ENCODE results near the gene GRIN2C.
A peak's percentile ranks its signal among the peaks of the same experiment; 100 is the strongest.

Gene GRIN2C

GRCh38 chr17:74864866-74865395, 5.2 kb upstream of the GRIN2C start:
- no peak overlapping the region for H3K27ac ChIP-seq (ENCODE audit: extremely low read depth, low read depth, low read length)
- POLR2A ChIA-PET: interaction anchor here (0.5 to 5.0 kb wide), 5 partner anchors 8 to 124 kb away, joined by 3 to 40 read pairs (median 3); partner anchors contain the start of gene FDXR
- no peaks in the 10 kb centered on the region for H3K9me3 ChIP-seq (ENCODE audit: control insufficient read depth, insufficient read depth, low read depth, low read length)
- H3K4me3 ChIP-seq (ENCODE audit: low read depth, low read length): no peak overlapping the region
- H3K36me3 ChIP-seq (ENCODE audit: control insufficient read depth in 2 of 2, insufficient read depth in 1 of 2, low read length in 2 of 2): peaks cover 0 to 69% of the 10 kb centered on the region in 2 experiments; a peak in 1 of 3 replicates
- 0 out of 2 replicates have a peak, but pooled peaks cover 2% of the 10 kb centered on the region for H3K4me1 ChIP-seq (ENCODE audit: control insufficient read depth, insufficient read depth, low read length)
- CTCF ChIA-PET: interaction anchor here (0.5 to 14.4 kb wide), 40 partner anchors 8 to 542 kb away, joined by 3 to 338 read pairs (median 4); partner anchors contain the start of genes FDXR and OTOP2
- no peak for TF ChIP-seq ZNF280D (tag by site-specific recombination; IDR thresholded peaks at IDR 0.05)
- peak; percentile 75 for TF ChIP-seq ZNF654 (tag by site-specific recombination; IDR thresholded peaks at IDR 0.05; ENCODE audit: low read depth)
- no peak for TF ChIP-seq ZNF362 (tag by site-specific recombination; IDR thresholded peaks at IDR 0.05)
- no peak for TF ChIP-seq ZNF560 (tag by site-specific recombination; IDR thresholded peaks at IDR 0.05; ENCODE audit: borderline replicate concordance)
- TF ChIP-seq KLF8 (tag by site-specific recombination; IDR thresholded peaks at IDR 0.05): no peak
- TF ChIP-seq ZNF677 (tag by site-specific recombination; IDR thresholded peaks at IDR 0.05): no peak
- TF ChIP-seq IKZF3 (tag by site-specific recombination; IDR thresholded peaks at IDR 0.05): no peak
- no peak for TF ChIP-seq ZSCAN30 (tag by site-specific recombination; IDR thresholded peaks at IDR 0.05)
- TF ChIP-seq BCL11A (tag by site-specific recombination; IDR thresholded peaks at IDR 0.05; ENCODE audit: low read depth): peak; percentile 71; the same call in 1 of the 2 replicates
- no peak for TF ChIP-seq ZNF76 (tag by site-specific recombination; IDR thresholded peaks at IDR 0.05; ENCODE audit: borderline replicate concordance, low read depth)
- no peak for TF ChIP-seq WT1 (tag by site-specific recombination; IDR thresholded peaks at IDR 0.05)
- no peak for TF ChIP-seq ZNF658 (tag by site-specific recombination; IDR thresholded peaks at IDR 0.05)
- no peak for TF ChIP-seq PRDM6 (tag by site-specific recombination; IDR thresholded peaks at IDR 0.05)
- TF ChIP-seq ZNF514 (tag by site-specific recombination; IDR thresholded peaks at IDR 0.05): no peak
- no peak for TF ChIP-seq ZNF354C (tag by site-specific recombination; IDR thresholded peaks at IDR 0.05; ENCODE audit: borderline replicate concordance, low read depth)
- TF ChIP-seq ZNF610 (tag by site-specific recombination; IDR thresholded peaks at IDR 0.05; ENCODE audit: borderline replicate concordance): no peak
- TF ChIP-seq ZNF488 (tag by site-specific recombination; IDR thresholded peaks at IDR 0.05): no peak
- TF ChIP-seq ZFP69B (tag by site-specific recombination; IDR thresholded peaks at IDR 0.05): peak; percentile 54; the same call in 1 of the 2 replicates
- TF ChIP-seq ZNF10 (tag by site-specific recombination; IDR thresholded peaks at IDR 0.05): 0 out of 2 replicates have a peak, but pooled peaks have one; percentile 40
- peak; percentile 65 for TF ChIP-seq PRDM10 (tag by site-specific recombination; IDR thresholded peaks at IDR 0.05)
- no peak for TF ChIP-seq ZNF623 (tag by site-specific recombination; IDR thresholded peaks at IDR 0.05)
- TF ChIP-seq ZNF645 (tag by site-specific recombination; IDR thresholded peaks at IDR 0.05): no peak
- TF ChIP-seq ZNF549 (tag by site-specific recombination; IDR thresholded peaks at IDR 0.05): no peak
- TF ChIP-seq MYNN (tag by site-specific recombination; IDR thresholded peaks at IDR 0.05; ENCODE audit: borderline replicate concordance): no peak

Measured in HEK293 (cell line).